ENCODE measurements around the gene FSTL5.

GRCh38 chr4:162075726-162076125 is 88.1 kb downstream of the FSTL5 start:
- no peak for TF ChIP-seq CTCF (IDR thresholded peaks at IDR 0.05 in 4 of 5, conservative IDR thresholded peaks at IDR 0.05 in 1 of 5)
- no peak for TF ChIP-seq POLR2A (IDR thresholded peaks at IDR 0.05)
